A549 (cell line): ENCODE data around the gene ITSN1.

Experiments used
- CHD2 ChIP-seq: fragments of 150-350 bp; IDR thresholded peaks from 2 replicates; pipeline ENCODE4 v1.6.1; 2014; ENCODE audit warnings: low read length; ENCODE audit not compliant: partially characterized antibody
- CTCF ChIP-seq: fragments of >200 bp; sonication (Bioruptor Twin); formaldehyde crosslinking; IDR thresholded peaks from 3 replicates; pipeline ENCODE4 v1.5.1; 2016
- JUNB ChIP-seq: fragments of >200 bp; sonication (Bioruptor Twin); formaldehyde crosslinking; IDR thresholded peaks from 2 replicates; pipeline ENCODE4 v1.6.1; 2016
- MAX ChIP-seq: IDR thresholded peaks from 2 replicates; pipeline ENCODE4 v1.6.1; 2012
- POLR2A ChIP-seq: IDR thresholded peaks from 2 replicates; pipeline ENCODE4 v1.6.1; 2012; ENCODE audit warnings: mild to moderate bottlenecking, low read length
- REST ChIP-seq: fragments of 200-600 bp; sonication (generic); IDR thresholded peaks from 2 replicates; pipeline ENCODE4 v1.6.1; 2016; ENCODE audit warnings: antibody characterized with exemption, mild to moderate bottlenecking, moderate library complexity
- RFX5 ChIP-seq: fragments of 450-650 bp; IDR thresholded peaks from 2 replicates; pipeline ENCODE4 v1.7.1; 2014; ENCODE audit warnings: antibody characterized with exemption, mild to moderate bottlenecking, moderate library complexity
- SREBF2 ChIP-seq: fragments of 450-650 bp; IDR thresholded peaks from 2 replicates; pipeline ENCODE4 v1.6.1; 2014; ENCODE audit warnings: mild to moderate bottlenecking, moderate library complexity

GRCh38 chr21:33948096-33948950 is 306.0 kb downstream of the ITSN1 start:
- no peak for TF ChIP-seq POLR2A
- TF ChIP-seq CTCF = no peak
- TF ChIP-seq CHD2 = no peak
- TF ChIP-seq JUNB = no peak
- TF ChIP-seq MAX = no peak
- TF ChIP-seq SREBF2 = no peak
- TF ChIP-seq RFX5 = no peak
- TF ChIP-seq REST = no peak
